HG03469 (cell line): ENCODE data around the gene DUSP22.
"Not testable (repeated sequence)": the region's sequence is repeated elsewhere in the genome, so short reads cannot be mapped to it uniquely, and the experiment has no call there.

Experiments
- ATAC-seq: cut with Tn5 transposase; IDR thresholded peaks from one replicate; pipeline ENCODE4 v1.9.1; 2021; ENCODE audit warnings: mild to moderate bottlenecking, moderate library complexity, moderate number of reproducible peaks; ENCODE audit not compliant: unreplicated experiment

DUSP22 gene

DNA sequence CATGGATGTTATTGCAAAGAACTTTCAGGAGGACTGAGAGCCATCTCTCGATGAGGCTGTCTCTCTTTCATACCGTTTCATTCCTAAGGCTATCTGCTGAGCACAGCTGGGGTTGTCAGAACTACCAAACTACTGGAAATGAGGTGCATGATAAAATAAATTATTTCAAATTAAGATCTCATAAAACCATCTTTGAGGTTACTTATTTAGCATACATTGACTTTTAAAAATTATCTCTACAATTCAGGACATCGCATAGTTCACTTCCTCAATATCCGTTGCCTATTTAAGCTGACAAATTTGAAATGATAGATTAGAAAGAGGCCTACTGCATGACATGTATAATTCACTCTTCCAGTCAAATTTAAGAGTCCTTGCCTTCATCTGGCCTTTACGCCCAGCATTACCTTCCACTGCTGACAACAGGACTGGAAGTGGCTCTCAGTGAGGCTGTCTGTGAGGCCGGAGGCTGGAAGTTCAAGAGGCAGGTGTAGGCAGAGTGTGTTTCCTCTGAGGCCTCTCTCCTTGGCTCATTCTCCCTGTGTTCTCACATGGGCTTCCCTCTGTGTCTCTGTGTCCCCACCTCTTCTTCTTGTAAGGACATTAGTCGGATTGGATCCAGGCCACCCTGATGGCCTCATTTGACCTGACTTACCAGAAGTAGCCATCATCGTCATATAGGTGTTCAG, 12.8 kb upstream of the DUSP22 start:
- no peak for ATAC-seq

DNA sequence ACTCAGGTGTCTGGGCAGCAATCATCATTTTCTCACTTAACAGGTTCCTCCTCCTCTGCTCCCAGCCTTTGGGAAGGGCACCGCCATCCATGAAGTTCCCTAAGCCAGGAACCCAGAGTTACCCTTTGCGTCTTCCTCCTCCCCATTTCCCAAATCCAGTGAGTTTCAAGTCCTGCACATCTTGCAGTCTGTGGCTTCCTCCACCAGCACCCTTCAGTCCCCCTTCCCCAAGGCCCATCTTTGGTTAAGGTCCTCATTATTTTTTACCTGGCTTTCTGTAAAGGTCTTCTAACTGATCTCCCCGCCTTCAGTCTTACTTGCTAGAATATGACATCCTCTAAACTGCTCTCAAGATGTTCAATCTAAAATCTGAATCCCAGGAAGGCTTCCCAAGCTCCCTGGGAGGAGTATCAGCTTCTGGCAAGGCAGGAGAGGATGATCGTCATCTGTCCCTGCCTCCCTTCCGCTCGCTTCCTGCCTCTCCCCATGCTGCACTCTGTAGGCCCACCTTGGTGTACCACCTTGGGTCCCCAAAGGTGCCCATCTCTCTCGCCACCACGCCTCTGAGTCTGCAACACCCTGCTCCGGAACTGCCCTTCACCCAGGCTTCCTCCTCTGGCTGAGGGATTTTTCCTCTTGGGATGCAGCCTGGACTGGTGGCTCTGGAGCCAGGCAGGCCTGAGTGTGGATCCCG, 11.4 kb upstream of the DUSP22 start:
- no peak for ATAC-seq

DNA sequence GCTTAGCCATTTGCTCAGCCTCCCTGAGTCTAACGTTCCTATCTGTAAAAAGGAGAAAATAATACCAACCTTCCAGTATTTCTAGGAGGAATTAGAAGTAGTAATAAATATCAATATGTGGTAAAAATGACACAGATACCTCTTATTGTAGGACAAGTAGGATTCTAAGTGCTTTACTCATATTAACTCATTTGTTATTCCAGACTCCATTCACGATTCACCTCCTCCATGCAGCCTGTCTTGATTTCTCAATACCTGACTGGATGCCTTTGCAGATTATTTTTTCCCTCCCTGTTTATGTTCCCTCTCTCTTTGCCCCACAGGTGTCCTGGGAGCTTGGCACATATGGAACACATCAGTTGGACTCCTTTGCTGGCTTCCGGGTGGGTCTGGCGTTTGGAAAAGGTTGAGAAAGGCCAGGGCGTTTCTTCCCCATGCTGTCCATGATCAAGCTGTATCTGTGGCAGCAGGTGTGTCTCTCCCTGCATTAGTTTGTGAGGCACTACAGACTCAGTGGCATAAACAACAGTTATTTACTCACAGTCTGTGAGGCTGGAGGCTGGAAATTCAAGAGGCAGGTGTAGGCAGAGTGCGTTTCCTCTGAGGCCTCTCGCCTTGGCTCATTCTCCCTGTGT, 10.7 kb upstream of the DUSP22 start:
- ATAC-seq = no peak

DNA sequence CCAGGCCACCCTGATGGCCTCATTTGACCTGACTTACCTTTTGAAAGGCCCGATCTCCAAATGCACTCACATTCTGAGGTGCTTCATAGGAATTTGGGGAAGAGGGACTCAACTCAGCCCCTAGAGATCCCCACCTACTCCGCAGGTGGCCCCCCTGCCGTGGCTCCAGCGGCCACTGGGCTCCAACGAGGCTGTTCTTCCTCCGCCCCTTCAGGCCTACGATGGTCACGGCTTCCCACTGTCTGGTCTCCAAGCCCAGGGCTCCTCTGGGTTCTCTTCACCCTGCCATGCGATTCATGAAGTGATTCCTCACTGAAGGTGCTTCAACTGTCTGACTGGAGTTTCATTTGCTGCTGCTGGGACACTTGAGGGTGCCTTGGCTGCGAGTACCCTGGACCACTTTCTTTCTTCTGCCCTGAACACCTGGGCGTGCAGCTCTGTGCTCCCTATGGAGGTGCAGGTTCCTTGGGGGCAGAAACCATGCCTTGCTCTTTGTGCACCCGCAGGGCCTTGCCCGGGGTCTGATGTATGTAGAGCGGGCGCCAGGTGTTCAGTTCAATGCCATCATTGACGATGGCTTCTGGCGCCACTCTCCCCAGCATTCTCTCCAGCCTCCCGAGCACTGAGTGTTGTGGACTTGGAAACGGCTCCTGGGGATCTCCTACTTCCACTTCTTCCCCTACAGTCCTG, 10.0 kb upstream of the DUSP22 start:
- ATAC-seq = no peak

DNA sequence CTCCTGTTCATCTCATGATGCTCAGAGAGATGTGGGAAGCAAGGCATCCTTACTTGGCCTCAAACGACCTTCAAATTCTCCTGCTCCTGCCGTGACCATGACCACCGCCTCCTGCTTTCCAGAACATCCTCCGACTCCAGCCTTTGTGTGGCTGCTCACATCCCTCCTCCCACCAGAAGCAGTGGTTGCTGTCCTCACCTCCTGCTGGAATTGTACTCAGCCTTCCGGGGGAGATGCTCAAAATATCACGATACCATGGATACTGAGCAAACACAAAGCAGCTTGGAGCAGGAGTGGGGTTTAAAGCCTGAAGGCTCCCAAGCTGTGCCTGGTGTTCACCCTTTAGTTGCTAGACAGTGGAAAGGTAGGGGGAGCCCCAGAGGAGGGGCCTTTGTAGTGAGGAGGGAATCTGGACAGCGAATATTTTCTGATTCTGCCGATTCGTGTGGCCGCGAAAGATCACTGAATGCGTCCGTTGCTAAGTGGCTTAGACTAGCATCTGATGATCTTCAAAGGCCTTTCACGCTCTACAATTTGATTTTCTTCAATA, 9.3 kb upstream of the DUSP22 start:
- ATAC-seq = no peak

DNA sequence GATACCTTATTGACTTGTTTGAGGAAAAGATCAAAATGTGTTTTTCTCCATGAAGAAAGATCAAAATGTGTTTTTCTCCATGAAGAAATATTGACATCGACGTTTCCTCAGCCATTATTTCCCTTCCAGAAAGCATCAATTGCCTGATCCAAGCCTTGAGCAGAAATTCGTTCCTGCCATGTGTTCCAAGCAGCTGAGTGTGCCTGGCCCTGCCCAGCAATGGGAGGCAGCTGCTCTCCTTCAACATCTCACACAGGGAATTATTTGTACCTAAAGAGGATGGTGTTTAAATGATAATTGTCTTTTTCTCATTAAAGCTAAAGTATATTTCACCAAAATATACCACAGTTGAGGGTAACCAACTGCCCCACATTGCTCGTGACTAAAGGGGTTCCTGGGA, 7.8 kb upstream of the DUSP22 start:
- ATAC-seq = no peak

DNA sequence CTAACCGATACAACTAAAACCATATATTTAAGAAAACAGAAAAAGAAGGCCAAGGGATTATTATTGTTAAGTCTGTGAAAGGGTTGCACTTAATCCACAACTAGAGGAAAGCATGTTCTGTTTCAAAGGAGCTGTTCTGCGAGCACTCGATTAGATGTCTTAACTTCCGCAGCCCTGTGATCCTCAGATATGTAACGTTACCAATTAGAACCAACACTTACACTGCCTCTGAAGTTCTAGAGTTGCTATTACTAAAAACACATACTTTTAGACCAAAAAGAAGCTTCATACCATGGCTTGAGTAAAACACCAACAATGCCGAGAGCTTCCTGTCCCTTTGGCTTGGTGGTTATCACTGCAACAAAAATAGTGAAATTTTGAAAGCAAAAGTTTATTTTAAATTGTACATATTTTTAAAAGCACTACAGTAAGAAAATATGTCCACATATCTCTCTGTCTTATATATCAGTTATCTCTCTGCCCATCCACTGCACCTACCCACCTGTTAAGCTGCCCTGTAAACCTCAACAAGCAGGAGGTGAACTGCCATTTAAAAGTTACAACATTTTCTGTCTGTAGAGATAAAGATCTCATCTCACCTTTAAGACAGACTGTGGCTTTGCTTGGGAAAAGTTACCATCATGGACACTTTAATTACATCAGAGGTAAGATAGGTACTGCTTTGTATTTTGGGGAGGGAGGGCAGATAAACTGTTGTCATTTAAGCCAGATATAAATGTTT, 7.1 kb upstream of the DUSP22 start:
- no peak for ATAC-seq

DNA sequence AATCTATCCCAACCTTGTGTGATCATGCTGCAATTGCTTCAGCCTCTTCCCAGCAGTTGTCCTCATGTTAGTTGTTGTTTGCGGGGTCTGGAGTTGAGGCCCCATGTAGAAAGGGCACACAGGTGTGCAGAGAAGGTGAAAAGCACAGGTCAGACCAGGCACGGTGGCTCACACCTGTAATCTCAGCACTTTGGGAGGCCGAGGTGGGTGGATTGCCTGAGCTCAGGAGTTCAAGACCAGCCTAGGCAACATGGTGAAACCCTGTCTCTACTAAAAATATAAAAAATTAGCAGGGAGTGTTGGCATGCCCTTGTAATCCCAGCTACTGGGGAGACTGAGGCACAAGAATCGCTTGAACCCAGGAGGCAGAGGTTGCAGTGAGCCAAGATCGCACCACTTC, 6.4 kb upstream of the DUSP22 start:
- ATAC-seq = not testable (repeated sequence)

DNA sequence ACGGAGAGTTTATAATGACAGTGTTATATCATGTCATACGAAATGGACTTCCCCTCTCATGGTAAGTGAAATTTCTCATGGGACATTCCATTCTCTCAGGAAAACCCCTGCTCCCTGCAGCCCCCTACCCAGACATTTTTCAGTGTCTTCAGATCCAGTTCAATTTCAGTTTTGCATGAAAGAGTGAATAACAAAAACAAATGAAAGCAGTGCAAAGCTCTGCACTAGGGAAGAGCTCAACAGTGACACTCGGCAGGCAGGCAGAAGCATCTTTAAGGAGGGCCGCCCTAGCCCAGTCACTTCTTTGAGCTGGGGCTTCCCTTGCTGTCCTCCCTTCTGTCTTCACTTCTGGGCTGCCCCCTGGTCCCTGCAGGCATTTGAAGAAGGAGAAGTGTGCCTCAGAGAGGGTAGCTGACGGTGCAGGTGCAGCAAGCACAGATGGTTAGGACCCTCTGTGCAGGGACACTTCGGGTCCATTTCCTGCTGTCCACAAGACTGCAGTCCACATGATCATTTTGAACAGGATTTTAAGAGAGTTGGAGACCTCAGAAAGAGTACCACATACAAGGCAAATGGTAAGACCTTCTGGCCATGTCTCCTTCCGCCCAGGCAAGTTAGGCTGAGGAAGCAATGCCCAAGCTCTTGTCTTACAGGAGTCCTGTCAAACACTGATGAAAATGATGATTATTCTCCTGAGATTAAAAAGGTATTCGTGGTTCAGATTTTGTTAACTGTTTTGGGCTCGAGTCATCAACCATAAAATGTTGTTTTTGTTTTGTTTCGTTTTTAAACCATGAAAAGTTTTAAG, 5.4 kb upstream of the DUSP22 start:
- no peak for ATAC-seq

DNA sequence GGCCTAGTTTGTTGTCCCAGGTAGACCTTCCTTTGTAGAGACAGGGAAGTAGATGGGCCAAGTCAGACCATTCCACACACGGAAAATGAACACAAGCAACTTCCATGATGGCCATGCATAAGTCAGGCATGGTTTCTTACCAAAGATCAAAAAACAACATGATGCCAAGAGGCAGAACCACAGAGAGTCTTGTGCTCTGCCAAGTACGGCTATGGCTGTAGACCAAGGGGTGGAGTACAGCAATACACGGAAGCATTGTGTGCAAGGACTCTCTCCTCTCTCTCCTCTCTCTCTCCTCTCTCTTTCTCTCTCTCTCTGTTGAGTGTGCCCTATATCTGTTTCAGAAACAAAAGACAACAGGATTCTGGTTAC, 4.8 kb upstream of the DUSP22 start:
- no peak for ATAC-seq

DNA sequence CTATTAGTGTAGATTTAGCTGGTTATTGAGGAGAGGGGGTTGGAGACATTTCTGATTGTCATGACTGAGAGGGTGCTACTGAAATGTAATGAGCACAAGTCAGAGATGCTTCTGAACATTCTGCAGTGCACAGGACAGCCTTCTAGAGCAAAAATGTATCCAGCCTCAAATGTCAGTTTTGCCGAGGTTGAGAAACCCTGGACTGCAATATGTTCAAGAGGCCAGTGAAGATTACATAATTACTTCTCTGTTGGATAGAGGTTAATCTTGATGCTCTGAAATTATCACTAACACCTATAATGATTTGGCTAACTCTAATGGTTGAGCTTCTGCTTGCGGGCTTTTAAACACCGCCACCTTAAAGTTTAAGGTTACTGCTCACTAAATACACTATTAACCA, 3.4 kb upstream of the DUSP22 start:
- ATAC-seq = no peak

DNA sequence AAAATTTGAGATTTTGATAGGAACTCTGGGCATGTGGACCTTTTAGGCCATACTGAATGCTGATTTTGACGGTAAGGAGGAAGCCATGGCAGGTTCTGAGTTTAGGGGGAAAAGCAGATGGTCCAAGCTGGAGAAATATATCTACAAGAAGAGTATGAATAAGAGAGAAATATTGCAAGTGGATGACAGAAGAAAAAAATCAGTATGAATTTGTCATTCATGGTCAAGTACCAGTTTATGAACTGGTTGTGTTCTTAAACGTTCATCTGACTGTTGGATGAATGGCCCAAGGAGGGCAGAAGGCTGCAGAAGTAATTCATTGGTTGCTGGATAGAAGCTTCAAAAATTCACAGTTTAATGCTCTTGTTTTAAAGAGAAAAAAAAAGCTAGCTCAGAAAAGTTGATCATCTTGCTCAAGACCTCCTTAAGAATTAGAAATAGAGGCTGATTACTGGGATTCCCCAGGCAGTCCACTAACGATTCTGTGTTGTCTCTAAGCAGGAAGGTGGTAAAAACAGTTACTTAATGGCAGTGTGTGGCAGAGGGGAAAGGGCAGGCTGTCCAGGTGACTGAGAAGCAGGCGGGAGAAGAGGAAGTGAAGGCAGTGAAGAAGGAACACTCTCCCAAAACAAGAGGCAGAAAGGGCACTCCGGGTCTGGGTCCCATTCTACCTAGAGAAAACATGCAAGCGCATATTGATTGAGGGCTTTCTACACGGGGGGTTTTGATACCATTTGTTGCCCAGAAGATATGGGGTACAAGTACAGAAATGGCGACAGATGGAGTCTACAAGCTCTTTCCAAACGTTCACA, 2.0 kb upstream of the DUSP22 start:
- ATAC-seq = no peak

DNA sequence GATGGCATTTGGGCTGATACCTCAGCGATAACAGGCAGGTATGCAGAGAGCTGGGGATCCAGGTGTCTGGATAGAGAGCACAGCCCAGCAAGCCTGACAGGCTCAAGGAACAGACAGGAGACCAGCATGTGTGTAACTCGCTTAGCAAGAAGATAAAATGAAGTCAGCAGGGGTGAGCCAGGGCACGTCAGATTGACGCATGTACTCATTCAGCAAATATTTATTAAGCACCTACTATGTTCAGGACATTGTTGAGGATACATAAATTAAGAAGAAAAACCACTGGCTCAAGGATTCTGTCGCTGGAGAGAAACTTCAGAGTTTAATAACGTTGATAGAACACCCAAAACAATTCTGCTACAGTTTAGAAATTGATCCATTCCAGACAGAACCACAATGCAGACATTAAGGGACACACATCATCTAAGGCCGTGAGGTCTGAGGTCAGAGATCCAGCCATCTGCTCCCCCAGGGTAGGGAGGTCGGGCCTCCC, 1.0 kb upstream of the DUSP22 start:
- no peak for ATAC-seq

DNA sequence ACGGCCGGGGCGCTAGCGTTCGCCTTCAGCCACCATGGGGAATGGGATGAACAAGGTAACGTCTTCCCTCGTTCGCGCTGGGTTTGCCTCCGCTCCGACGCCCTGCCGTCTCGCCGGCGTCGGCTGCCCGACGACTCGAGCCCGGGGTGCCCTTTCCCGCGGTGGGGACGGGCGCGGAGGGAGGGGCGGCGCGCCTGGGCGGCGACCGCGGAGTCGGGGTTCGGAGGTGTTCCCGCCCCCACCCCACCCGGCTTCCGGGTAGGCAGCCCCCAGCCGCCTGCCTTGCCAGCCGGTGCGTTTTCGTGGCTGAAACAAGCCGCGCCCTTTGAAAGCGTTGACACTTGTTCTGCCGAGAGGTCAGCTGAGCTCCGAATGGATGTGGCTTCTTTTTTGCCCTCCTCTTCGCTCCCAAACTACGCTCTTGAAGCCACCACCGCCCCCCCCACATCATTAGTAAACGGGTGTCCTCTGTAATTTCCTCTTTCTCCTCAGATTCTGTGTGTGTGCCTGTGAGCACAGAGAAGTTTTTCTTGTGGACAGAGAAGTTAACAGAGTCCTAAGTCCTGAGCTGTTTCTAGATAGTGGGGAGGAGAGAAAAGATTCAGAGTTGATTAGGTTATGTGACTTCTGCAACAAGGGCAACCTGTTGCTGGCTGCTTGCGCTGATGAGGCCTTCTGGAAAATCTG, 362 bp downstream of the DUSP22 start:
- ATAC-seq = peak; percentile 23

DNA sequence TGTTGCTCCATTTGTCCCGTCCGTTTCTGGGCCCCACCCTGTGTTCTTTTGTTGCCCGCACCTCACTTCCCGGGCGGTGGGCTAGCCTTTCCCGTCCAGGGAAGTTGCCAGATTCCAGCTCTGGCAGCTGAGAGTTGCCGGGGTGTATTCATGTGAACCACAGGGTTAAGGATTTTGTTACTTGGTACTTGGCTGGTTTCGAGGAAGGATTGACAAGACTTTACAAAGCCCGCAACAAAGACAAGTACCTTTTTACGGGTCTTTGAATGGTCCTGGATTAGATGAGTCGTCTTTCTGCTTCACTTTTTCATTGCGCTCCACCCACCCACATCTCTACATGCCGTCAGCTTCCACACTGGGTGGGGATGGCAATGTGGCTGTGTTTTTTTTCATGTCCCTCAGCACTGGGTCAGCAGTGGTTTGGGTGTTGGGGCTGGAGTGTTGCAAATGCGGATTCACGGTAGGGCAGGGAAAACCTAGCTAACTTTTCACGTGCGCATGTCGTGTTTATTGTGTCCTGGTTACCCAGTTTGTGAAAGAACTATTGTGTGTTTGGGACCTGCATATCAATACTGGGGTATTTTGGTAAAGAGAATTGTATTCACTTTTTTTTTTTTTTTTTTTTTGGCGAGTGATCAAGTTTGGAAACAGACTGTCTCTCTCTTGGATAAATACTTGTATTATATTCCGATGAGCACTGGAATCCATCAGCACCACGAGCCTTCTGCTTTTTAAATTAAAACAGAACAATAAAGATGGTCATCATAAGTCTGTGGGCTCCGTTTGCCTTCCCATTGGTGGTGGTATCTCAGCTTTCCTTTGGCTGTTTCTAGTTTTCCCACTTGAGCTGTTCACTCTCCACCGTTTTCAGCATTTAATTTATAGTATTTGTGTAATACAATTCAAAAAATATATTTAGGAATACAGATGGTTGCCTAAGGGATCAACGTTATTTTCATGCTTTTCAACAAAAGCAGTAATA, 1.2 kb downstream of the DUSP22 start:
- no peak for ATAC-seq

DNA sequence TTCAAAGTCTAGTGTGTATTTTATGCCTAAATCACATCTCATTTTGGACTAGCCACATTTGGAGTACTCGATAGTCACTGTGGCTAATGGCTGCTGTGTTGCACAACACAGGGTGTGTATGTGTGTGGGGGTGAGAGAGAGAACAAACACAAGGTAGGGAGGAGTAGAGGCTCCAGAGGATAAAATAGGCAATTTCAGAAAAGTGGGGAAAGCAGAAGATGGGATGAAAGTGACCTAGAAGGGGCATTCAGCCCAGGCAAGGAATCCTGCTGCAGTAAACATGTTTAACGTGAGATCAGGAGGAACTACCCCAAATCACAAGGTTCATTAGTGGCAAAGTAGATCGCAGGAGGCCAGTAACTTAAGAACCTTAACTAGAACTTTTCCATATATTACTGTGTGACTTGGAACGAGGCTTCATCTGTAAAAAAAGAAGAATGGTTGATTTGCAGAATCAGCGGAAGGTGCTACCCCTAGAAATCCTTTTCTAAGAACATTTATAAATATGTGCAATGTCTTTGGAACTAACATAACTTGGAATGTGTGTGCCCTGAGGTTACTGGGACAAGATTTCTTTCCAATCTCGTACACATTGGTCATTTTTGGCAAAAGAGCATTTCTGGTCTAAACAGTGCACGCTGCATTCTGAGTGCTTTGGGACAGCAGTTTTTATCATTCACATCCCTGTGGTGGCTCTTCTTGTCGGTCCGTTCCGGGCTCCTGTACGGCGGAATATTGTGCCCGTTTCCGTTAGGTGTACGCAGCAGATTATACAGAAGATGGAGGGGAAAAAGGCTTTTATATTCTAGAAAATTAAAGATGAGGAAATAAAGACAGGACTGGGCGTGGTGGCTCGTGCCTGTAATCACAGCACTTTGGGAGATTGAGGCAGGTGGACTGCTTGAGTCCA, 2.6 kb downstream of the DUSP22 start:
- no peak for ATAC-seq
